ENCODE measurements around the gene C12orf56. TPM values are rescaled to one million over a fixed set of nuclear protein-coding genes. Genes with fewer than 3 reads are reported as not detected.
A peak's percentile ranks its signal among the peaks of the same experiment; 100 is the strongest.
"Not testable (repeated sequence)": the region's sequence is repeated elsewhere in the genome, so short reads cannot be mapped to it uniquely, and the experiment has no call there.

Gene C12orf56
- total RNA-seq, 1 donor from 2014 or later: not detected

DNA sequence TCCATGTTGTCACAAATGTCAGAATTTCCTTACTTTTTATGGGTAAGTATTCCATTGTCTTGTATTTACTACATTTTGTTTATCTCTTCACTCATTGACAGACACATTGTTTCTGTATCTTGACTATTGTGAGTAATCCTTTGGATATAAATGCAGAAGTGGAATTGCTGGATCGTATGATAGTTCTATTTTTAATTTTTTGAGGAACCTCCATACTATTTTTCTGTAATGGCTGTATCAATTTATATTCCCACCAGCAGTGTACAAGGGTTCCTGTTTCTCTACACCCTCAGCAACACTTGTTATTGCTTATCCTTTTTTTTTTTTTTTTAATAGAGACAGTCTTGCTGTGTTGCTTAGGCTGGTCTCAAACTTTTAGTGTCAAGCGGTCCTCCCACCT is 164.9 kb downstream of the C12orf56 start:
- H3K27me3 Mint-ChIP-seq: peaks cover 34% of the 10 kb centered on the region
- intact Hi-C loops (cut with micrococcal nuclease): no loop called here
- H3K4me1 Mint-ChIP-seq: peaks cover 8% of the 10 kb centered on the region
- DNase-seq: no peak
- no peaks in the 10 kb centered on the region for H3K9me3 Mint-ChIP-seq
- no peaks in the 10 kb centered on the region for H3K36me3 Mint-ChIP-seq (ENCODE audit: low read depth)
- H3K4me3 Mint-ChIP-seq: no peak overlapping the region
- no peak overlapping the region for H3K27ac Mint-ChIP-seq

DNA sequence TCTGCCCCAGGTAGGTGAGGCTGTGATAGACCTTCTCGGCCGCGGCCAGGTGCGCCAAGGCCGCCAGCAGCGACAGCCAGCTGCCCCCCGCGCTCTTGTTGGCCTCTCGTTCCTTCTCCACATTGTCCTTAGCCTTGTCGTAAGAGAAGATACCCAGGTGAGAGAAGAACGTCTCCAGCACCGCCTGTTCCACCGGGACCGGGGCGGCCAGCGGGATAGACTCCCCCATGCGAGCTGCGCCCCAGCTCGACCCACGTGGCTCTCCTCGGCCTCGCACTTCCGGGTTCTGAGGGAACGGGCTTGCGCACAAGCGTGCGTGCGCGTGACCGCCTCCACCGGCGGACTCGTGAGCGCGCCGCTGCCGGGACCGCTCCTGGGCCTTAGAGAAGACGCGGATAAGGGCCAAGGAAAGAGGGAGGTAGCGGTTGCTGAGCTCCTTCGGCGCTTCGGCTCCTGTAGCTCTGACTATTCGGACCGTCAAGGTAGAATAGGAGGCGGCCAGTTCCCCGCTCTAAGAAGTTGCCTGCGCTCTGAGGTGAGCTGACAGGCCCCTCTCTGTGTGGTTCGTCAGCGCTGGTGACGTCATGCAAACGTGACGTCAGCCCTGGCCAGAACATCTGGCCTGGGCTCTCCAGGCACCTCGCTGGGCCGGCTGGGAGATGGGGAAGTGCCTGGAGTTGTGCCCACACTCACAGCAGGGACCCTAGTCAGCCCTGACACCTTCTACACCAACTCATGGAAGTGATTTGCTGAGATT is 168.4 kb downstream of the C12orf56 start, which contains the start of gene KICS2:
Gene KICS2, minus strand, starts transcription at position 288 of the 757 bp plus-strand sequence. Its CDS starts 59 bp downstream, at position 229.
- Mint-ChIP-seq H3K27me3 (peaks cover 18% of the 10 kb centered on the region), H3K27ac (peak within 1 kb of the TSS; percentile 97), H3K9me3 (no peaks in the 10 kb centered on the region), H3K4me1 (peaks cover 22% of the 10 kb centered on the region), H3K4me3 (peak within 1 kb of the TSS; percentile 90), H3K36me3 (ENCODE audit: low read depth) (peaks cover 1% of the 10 kb centered on the region)
- intact Hi-C loops (cut with micrococcal nuclease): loop anchor here (1.0 to 5.0 kb wide), 5 partner anchors 182 to 1755 kb away; partner anchors contain the start of genes MON2, SRGAP1, TBK1 and XPOT
- peak; percentile 97 for DNase-seq

DNA sequence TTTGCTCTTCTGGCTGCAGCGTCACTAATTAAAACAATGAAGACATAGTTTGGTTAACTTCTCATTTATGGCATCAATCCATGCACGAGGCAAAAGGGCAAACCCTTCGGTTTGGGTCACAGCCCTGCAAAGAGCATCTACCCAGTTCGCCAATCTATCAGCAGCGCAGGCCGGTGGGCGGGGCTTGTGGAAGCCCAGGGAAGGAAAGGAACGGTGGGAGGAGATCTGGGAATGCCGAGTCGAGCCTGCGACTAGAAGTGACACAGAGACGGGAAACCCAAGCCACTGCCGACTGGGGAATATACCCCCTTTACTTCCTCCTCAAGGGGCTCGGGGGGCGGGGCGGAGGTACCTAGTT is 168.9 kb downstream of the C12orf56 start:
- Mint-ChIP-seq H3K9me3 (no peaks in the 10 kb centered on the region), H3K36me3 (ENCODE audit: low read depth) (peaks cover 1% of the 10 kb centered on the region), H3K27me3 (peaks cover 15% of the 10 kb centered on the region), H3K4me1 (peaks cover 22% of the 10 kb centered on the region), H3K27ac (peak overlapping the region; percentile 97), H3K4me3 (peak overlapping the region; percentile 90)
- DNase-seq: peak; percentile 85
- intact Hi-C loops (cut with micrococcal nuclease): loop anchor here (1.0 to 5.0 kb wide), 5 partner anchors 183 to 1754 kb away; partner anchors contain the start of genes MON2, SRGAP1, TBK1 and XPOT

DNA sequence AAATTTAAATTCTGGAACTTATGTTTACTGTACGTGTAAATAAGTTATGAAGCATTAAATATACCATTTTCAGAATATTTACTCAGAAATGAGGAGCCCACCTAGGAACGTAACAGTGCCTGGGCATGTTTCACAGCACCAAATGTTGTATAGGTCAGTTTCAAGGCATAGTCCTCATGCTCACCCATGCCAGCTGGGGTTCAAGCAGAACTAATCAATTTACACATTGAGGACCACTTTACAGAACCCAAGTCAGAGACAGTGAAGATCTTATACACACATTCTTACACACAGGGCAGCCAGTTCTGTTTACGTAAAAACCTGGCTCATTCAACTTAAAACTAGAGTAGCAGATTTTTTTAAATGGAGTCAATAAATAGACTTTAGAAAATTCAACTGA is 170.5 kb downstream of the C12orf56 start:
- peaks cover 6% of the 10 kb centered on the region for H3K27me3 Mint-ChIP-seq
- H3K36me3 Mint-ChIP-seq (ENCODE audit: low read depth): peaks cover 1% of the 10 kb centered on the region
- H3K9me3 Mint-ChIP-seq: no peaks in the 10 kb centered on the region
- peaks cover 22% of the 10 kb centered on the region for H3K4me1 Mint-ChIP-seq
- intact Hi-C loops (cut with micrococcal nuclease): loop anchor here (5.0 kb wide), 2 partner anchors 438 to 1753 kb away; partner anchors contain the start of gene MON2
- H3K4me3 Mint-ChIP-seq: peak overlapping the region; percentile 34
- DNase-seq: no peak
- H3K27ac Mint-ChIP-seq: no peak overlapping the region

DNA sequence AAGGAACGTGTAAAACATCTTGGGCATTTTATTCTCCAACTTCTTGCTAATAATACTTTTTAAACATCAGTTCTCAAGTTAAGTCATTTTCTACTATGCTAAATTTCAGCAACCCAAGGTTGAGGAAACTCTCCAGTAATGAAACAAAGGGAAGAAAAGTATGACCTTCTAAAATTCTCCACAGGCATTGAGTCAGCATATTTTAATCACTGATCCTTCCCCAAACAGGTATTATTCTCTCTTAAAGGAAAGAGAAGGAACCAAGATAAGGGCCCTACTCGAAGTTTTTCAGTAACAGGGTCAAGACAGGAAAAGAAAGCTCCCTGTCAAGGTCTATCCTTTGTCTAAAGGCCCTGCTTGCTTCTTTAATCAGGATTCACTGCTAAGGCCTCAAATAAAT is 171.4 kb downstream of the C12orf56 start:
- H3K27me3 Mint-ChIP-seq: peaks cover under 1% of the 10 kb centered on the region
- H3K4me3 Mint-ChIP-seq: peak overlapping the region; percentile 53
- intact Hi-C loops (cut with micrococcal nuclease): no loop called here
- no peaks in the 10 kb centered on the region for H3K9me3 Mint-ChIP-seq
- H3K36me3 Mint-ChIP-seq (ENCODE audit: low read depth): peaks cover 2% of the 10 kb centered on the region
- DNase-seq: no peak
- H3K4me1 Mint-ChIP-seq: peaks cover 22% of the 10 kb centered on the region
- peak overlapping the region; percentile 47 for H3K27ac Mint-ChIP-seq

- H3K27me3 Mint-ChIP-seq: no peaks in the 10 kb centered on the region
- peaks cover 7% of the 10 kb centered on the region for H3K36me3 Mint-ChIP-seq (ENCODE audit: low read depth)
- no peak for DNase-seq
- no peaks in the 10 kb centered on the region for H3K9me3 Mint-ChIP-seq
- intact Hi-C loops (cut with micrococcal nuclease): no loop called here
- peak overlapping the region; percentile 32 for H3K27ac Mint-ChIP-seq
- H3K4me3 Mint-ChIP-seq: peak overlapping the region; percentile 65
- H3K4me1 Mint-ChIP-seq: peaks cover 23% of the 10 kb centered on the region
Measured at GRCh38 chr12:64218597-64218996, 172.0 kb downstream of the C12orf56 start.

- H3K4me1 Mint-ChIP-seq: peaks cover 20% of the 10 kb centered on the region
- DNase-seq; H3K36me3 Mint-ChIP-seq (ENCODE audit: low read depth); intact Hi-C loops (cut with micrococcal nuclease); H3K27ac Mint-ChIP-seq; H3K4me3 Mint-ChIP-seq; H3K9me3 Mint-ChIP-seq; H3K27me3 Mint-ChIP-seq: not testable (repeated sequence)
Measured at GRCh38 chr12:64217643-64218042, 172.9 kb downstream of the C12orf56 start.

DNA sequence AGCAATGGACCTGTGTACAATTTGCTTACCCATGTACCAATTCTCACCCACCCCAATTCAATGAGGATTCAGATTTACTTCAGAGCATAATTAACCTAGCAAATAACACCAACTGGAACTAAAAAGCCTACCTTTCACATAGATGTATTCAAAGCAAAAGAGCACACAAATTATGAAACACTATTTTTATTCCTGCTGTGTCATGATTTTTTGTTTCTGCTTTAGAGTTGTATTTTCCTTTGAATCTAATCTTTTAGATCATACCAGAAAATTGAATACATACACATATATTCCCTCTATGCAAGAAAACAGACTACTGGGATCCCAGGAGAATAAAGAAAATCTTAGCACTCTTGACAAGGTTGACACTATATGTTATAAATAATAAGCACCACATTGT is 174.3 kb downstream of the C12orf56 start:
- intact Hi-C loops (cut with micrococcal nuclease): no loop called here
- Mint-ChIP-seq H3K36me3 (ENCODE audit: low read depth) (peaks cover 18% of the 10 kb centered on the region), H3K27me3 (no peaks in the 10 kb centered on the region), H3K4me1 (peaks cover 16% of the 10 kb centered on the region), H3K27ac (no peak overlapping the region), H3K9me3 (no peaks in the 10 kb centered on the region), H3K4me3 (no peak overlapping the region)
- no peak for DNase-seq

Other genes starting within 250 kb of the C12orf56 start
- gene KICS2, start 168.5 kb downstream of the C12orf56 start, total RNA-seq: 12.8 and 17.1 TPM in 2 replicates
- gene XPOT, start 13.6 kb upstream of the C12orf56 start, total RNA-seq: 158 and 163 TPM in 2 replicates
- gene TBK1, start 61.4 kb upstream of the C12orf56 start, total RNA-seq: 32.9 and 34.6 TPM in 2 replicates
- gene RASSF3, start 219.7 kb upstream of the C12orf56 start, total RNA-seq: 40.8 and 43.1 TPM in 2 replicates